Suprapubic skin (tissue), 4 donors: ENCODE results near the gene ZFAND3.

Source experiments
- CTCF ChIP-seq, 2 donors: fragments of 200-600 bp in 1 of 2; fragments of 450-650 bp in 1 of 2; sonication (generic) in 1 of 2; IDR thresholded peaks; one replicate each; pipeline ENCODE4 v1.5.1; 2016 to 2019; ENCODE audit warnings: antibody characterized with exemption in 2 of 2, mild to moderate bottlenecking in 1 of 2, moderate library complexity in 1 of 2
- POLR2A ChIP-seq, 2 donors: fragments of 450-650 bp; IDR thresholded peaks; one replicate each; pipeline ENCODE4 v1.6.1; 2017; ENCODE audit warnings: antibody characterized with exemption in 2 of 2, mild to moderate bottlenecking in 2 of 2, moderate library complexity in 2 of 2
- POLR2AphosphoS5 ChIP-seq, 3 donors: sonication (generic); formaldehyde crosslinking; IDR thresholded peaks; one replicate each; pipeline ENCODE4 v1.6.1; 2017; ENCODE audit warnings: antibody characterized with exemption in 3 of 3

GRCh38 chr6:38192011-38192410 lies 372.5 kb downstream of the ZFAND3 start:
- TF ChIP-seq CTCF (IDR thresholded peaks at IDR 0.05) (no peak), POLR2A (IDR thresholded peaks at IDR 0.05) (no peak), POLR2AphosphoS5 (IDR thresholded peaks at IDR 0.05) (no peak)
